Measurements from ENCODE around the gene PHACTR1. TPM values are rescaled to one million over a fixed set of nuclear protein-coding genes. Genes with fewer than 3 reads are reported as not detected.

Gene PHACTR1
- total RNA-seq, 1 donor from 2014 or later: 72.8 TPM

DNA sequence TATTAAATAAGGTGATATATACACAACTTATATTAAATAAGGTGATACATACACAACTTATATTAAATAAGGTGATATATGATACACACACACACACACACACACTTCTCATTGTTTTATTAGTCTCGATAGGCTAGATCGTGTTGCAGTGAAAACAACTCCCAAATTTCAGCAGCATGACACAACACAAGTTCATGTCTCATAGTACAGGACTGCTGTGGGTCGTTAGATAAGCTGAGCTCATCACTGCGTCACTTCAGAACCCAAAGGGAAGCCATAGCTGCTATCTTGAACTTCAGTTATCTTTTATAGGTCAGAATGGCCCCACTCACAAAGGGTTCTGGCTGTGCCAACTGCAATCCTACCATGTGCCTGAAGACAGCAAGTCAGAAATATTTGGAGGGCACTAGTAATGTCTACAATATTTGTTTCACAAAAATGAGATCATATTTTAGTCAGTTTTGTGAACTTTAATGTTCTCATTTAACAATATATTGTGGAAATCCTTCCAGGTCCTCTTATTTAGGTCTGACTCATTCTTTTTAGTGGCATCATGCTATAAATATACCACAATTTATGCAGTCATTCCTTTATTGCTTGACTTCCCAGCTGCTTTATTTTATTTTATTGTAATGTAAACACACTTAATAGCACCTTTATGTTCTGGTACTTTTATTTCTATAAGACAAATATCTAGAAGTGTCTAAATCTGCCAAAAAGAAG lies 290.2 kb downstream of the PHACTR1 start:
- Histone ChIP-seq H3K4me1 (peaks cover under 1% of the 10 kb centered on the region), H3K36me3 (no peaks in the 10 kb centered on the region), H3K4me3 (no peak overlapping the region), H3K27me3 (no peaks in the 10 kb centered on the region), H3K9me3 (no peaks in the 10 kb centered on the region), H3K27ac (no peak overlapping the region)
- TF ChIP-seq, protein P1, sequence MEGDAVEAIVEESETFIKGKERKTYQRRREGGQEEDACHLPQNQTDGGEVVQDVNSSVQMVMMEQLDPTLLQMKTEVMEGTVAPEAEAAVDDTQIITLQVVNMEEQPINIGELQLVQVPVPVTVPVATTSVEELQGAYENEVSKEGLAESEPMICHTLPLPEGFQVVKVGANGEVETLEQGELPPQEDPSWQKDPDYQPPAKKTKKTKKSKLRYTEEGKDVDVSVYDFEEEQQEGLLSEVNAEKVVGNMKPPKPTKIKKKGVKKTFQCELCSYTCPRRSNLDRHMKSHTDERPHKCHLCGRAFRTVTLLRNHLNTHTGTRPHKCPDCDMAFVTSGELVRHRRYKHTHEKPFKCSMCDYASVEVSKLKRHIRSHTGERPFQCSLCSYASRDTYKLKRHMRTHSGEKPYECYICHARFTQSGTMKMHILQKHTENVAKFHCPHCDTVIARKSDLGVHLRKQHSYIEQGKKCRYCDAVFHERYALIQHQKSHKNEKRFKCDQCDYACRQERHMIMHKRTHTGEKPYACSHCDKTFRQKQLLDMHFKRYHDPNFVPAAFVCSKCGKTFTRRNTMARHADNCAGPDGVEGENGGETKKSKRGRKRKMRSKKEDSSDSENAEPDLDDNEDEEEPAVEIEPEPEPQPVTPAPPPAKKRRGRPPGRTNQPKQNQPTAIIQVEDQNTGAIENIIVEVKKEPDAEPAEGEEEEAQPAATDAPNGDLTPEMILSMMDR (IDR thresholded peaks at IDR 0.05): no peak
- DNase-seq (no peak), ATAC-seq (no peak)
- intact Hi-C loops (cut with DNase I): no loop called here

DNA sequence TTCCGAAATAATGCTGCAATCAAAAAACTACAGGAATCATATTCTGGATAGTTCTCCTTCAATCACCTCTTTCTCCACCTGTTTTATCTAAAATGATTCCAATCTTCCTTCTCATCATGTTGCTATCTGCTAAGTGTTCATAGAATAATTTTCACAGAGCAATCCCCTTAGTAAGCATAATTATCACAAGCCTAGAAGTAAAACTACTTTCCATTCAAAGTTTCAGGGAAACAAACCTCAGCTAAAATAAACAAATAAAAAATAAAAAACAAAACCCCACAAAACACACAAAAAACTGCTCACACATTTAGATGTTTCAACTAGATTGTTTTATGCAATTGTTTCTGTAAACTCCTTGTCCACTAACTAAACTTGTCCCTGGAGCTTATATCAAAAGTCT lies 291.2 kb downstream of the PHACTR1 start:
- Histone ChIP-seq H3K4me3 (no peak overlapping the region), H3K4me1 (peaks cover 10% of the 10 kb centered on the region), H3K9me3 (no peaks in the 10 kb centered on the region), H3K36me3 (no peaks in the 10 kb centered on the region), H3K27me3 (no peaks in the 10 kb centered on the region), H3K27ac (no peak overlapping the region)
- ATAC-seq (no peak), DNase-seq (no peak)
- intact Hi-C loops (cut with DNase I): no loop called here
- TF ChIP-seq, protein P1 (IDR thresholded peaks at IDR 0.05): no peak

DNA sequence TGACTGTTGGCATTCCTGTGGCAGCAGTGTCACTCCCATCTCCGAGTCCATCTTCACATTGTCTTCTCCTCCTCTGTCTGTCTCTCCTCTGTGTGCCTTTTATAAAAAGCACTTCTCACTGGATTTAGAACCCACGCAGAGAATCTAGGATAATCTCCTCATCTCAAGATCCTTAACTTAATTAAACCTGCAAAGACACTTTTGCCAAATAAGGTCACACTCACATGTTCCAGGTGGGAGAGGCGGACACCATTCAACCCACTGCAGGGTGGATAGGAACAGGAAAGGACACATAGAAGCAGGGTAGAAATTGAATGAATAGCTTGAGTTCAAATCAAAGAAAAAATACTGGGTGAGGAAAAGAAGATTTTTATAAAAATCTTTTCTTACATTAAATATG lies 292.5 kb downstream of the PHACTR1 start:
- H3K9me3 ChIP-seq: no peaks in the 10 kb centered on the region
- DNase-seq (no peak), ATAC-seq (no peak)
- peaks cover 16% of the 10 kb centered on the region for H3K4me1 ChIP-seq
- H3K36me3 ChIP-seq: no peaks in the 10 kb centered on the region
- TF ChIP-seq, protein P1 (IDR thresholded peaks at IDR 0.05): no peak
- intact Hi-C loops (cut with DNase I): no loop called here
- H3K4me3 ChIP-seq: no peak overlapping the region
- H3K27me3 ChIP-seq: no peaks in the 10 kb centered on the region
- H3K27ac ChIP-seq: no peak overlapping the region

DNA sequence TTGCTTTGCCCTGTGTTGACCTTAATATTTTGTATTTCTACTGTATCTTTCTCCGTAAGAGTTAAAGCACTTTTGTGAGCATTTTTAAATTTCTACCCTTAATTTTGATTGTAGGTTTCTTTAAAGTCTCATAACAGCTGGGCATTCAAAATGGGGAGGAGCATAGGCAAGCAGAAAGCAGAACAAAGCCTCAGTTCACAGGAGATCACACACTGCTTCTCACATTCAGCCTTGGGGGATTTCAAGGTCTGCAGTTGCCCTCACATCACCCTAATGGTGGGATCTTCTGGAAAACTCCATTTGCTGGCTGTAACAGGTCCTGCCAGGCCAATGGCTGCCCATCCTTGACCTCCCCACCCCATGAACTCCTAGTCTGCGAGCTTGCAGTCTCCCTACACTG lies 292.9 kb downstream of the PHACTR1 start:
- ATAC-seq (no peak), DNase-seq (no peak)
- no peak overlapping the region for H3K4me3 ChIP-seq
- H3K9me3 ChIP-seq: no peaks in the 10 kb centered on the region
- TF ChIP-seq, protein P1 (IDR thresholded peaks at IDR 0.05): no peak
- no peaks in the 10 kb centered on the region for H3K27me3 ChIP-seq
- intact Hi-C loops (cut with DNase I): no loop called here
- no peak overlapping the region for H3K27ac ChIP-seq
- no peaks in the 10 kb centered on the region for H3K36me3 ChIP-seq
- H3K4me1 ChIP-seq: peaks cover 16% of the 10 kb centered on the region

DNA sequence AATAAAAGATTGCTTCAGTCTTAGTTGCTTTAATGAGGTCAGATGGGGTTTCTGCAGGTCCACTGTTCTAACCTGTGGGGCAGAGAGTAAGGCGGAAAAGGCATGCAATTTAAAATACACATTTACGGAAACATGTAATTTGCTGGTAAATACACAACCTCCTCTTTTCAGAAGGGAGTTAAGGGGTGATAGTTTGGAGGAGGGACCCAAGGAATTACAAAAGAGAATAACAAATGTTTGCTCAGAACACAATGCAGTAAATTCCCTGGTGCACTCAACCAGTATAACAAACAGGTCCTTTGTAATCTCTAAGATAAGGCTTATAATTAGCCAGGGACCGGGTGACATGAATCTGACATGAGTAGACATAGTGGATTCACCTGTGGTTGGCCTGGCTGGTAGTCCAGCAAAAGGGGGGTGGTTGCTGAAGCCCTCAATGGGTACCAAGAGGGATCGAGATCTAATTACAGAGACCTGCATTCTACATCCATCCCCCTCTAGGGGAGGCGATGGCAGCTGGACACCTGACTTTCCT lies 295.1 kb downstream of the PHACTR1 start:
- ATAC-seq (no peak), DNase-seq (no peak)
- H3K27ac ChIP-seq: no peak overlapping the region
- H3K9me3 ChIP-seq: no peaks in the 10 kb centered on the region
- H3K27me3 ChIP-seq: no peaks in the 10 kb centered on the region
- peaks cover 16% of the 10 kb centered on the region for H3K4me1 ChIP-seq
- H3K36me3 ChIP-seq: no peaks in the 10 kb centered on the region
- H3K4me3 ChIP-seq: no peak overlapping the region
- intact Hi-C loops (cut with DNase I): no loop called here
- TF ChIP-seq, protein P1 (IDR thresholded peaks at IDR 0.05): no peak

Measured in upper lobe of right lung (tissue), 1 donor.